PFSK-1 (cell line): ENCODE data around the gene CFAP74.

Experiments used
- FOXP2 ChIP-seq: optimal IDR thresholded peaks from 2 replicates; pipeline ENCODE3; 2011; ENCODE audit warnings: borderline replicate concordance, control low read depth, inconsistent platforms; ENCODE audit not compliant: insufficient read depth; ENCODE audit errors: extremely low read length, extremely low read depth
- POLR2AphosphoS5 ChIP-seq: IDR thresholded peaks from 2 replicates; pipeline ENCODE4 v1.6.1; 2012; ENCODE audit warnings: low read depth, mild to moderate bottlenecking, control low read depth, low read length, moderate library complexity
- REST ChIP-seq, 2 experiments: IDR thresholded peaks; 2 replicates each; pipeline versions ENCODE4 v1.6.1 to v1.8.0; 2011 to 2012; ENCODE audit warnings: low read depth in 2 of 2, low read length in 2 of 2, control low read depth in 1 of 2, inconsistent platforms in 1 of 2, mild to moderate bottlenecking in 1 of 2, moderate library complexity in 1 of 2; ENCODE audit not compliant: insufficient read depth in 1 of 2
- SIN3A ChIP-seq: IDR thresholded peaks from 2 replicates; pipeline ENCODE4 v1.6.1; 2012; ENCODE audit warnings: mild to moderate bottlenecking, low read length, moderate library complexity, borderline replicate concordance; ENCODE audit not compliant: insufficient read depth
- TAF1 ChIP-seq: IDR thresholded peaks from 2 replicates; pipeline ENCODE4 v1.6.1; 2012; ENCODE audit warnings: low read length, control low read depth, borderline replicate concordance; ENCODE audit not compliant: insufficient read depth

Gene CFAP74

GRCh38 chr1:2014181-2014580 is 10.6 kb upstream of the CFAP74 start:
- TF ChIP-seq SIN3A (no peak), REST (IDR thresholded peaks at IDR 0.05; ENCODE audit: insufficient read depth in 1 of 2, low read depth in 2 of 2, low read length in 2 of 2) (no peak), FOXP2 (no peak), POLR2AphosphoS5 (no peak), TAF1 (no peak)

- no peak for TF ChIP-seq REST (IDR thresholded peaks at IDR 0.05; ENCODE audit: insufficient read depth in 1 of 2, low read depth in 2 of 2, low read length in 2 of 2)
- TF ChIP-seq POLR2AphosphoS5, result no peak
- no peak for TF ChIP-seq FOXP2
- no peak for TF ChIP-seq TAF1
- TF ChIP-seq SIN3A, result no peak
These were observed 5.8 kb upstream of the CFAP74 start for GRCh38 chr1:2009101-2010053.

- no peak for TF ChIP-seq TAF1
- no peak for TF ChIP-seq POLR2AphosphoS5
- no peak for TF ChIP-seq REST (IDR thresholded peaks at IDR 0.05; ENCODE audit: insufficient read depth in 1 of 2, low read depth in 2 of 2, low read length in 2 of 2)
- no peak for TF ChIP-seq SIN3A
- no peak for TF ChIP-seq FOXP2
These were observed 1.3 kb upstream of the CFAP74 start for GRCh38 chr1:2004856-2005255.

GRCh38 chr1:2001773-2002411 is 1.7 kb downstream of the CFAP74 start:
- TF ChIP-seq REST (IDR thresholded peaks at IDR 0.05; ENCODE audit: insufficient read depth in 1 of 2, low read depth in 2 of 2, low read length in 2 of 2) (no peak), POLR2AphosphoS5 (no peak), FOXP2 (no peak), SIN3A (no peak), TAF1 (no peak)
